Progenitor cell of endocrine pancreas (in vitro differentiated cells): ENCODE data around the gene SCP2D1. TPM values are rescaled to one million over a fixed set of nuclear protein-coding genes. Genes with fewer than 3 reads are reported as not detected.
"Not testable (repeated sequence)": the region's sequence is repeated elsewhere in the genome, so short reads cannot be mapped to it uniquely, and the experiment has no call there.

Experiments
- DNase-seq: peaks from one replicate; pipeline ENCODE4 v3.0.0; 2021; ENCODE audit warnings: low spot score; ENCODE audit not compliant: unreplicated experiment
- H3K27ac Mint-ChIP-seq: 2 replicates; pipeline ENCODE4 v1.8.0; 2021; ENCODE audit warnings: mild to moderate bottlenecking, moderate library complexity, mixed read lengths
- H3K27me3 Mint-ChIP-seq: 2 replicates; pipeline ENCODE4 v1.8.0; 2021; ENCODE audit warnings: mixed read lengths
- H3K36me3 Mint-ChIP-seq: 2 replicates; pipeline ENCODE4 v1.8.0; 2022; ENCODE audit warnings: mixed read lengths; ENCODE audit not compliant: insufficient read depth
- H3K4me1 Mint-ChIP-seq: 2 replicates; pipeline ENCODE4 v1.8.0; 2021; ENCODE audit warnings: low read depth, mixed read lengths
- H3K4me3 Mint-ChIP-seq: 2 replicates; pipeline ENCODE4 v1.8.0; 2021; ENCODE audit warnings: low read depth, mild to moderate bottlenecking, moderate library complexity, mixed read lengths
- H3K9me3 Mint-ChIP-seq: 2 replicates; pipeline ENCODE4 v1.8.0; 2021; ENCODE audit warnings: low read depth, mixed read lengths
- CTCF ChIP-seq: fragments of 200-600 bp; sonication (generic); IDR thresholded peaks from one replicate; pipeline ENCODE4 v1.5.0; 2021; ENCODE audit warnings: antibody characterized with exemption, mild to moderate bottlenecking; ENCODE audit not compliant: unreplicated experiment
- total RNA-seq: library from RNA; stranded (reverse); gene quantifications from 2 replicates; pipeline ENCODE4 v1.2.1, GENCODE V29; 2021

SCP2D1 gene
- total RNA-seq, 1 donor from 2014 or later, result not detected

GRCh38 chr20:18778690-18779392 lies 34.7 kb upstream of the SCP2D1 start:
- no peaks in the 10 kb centered on the region for H3K9me3 Mint-ChIP-seq
- no peaks in the 10 kb centered on the region for H3K4me1 Mint-ChIP-seq
- H3K27ac Mint-ChIP-seq, result no peak overlapping the region
- H3K4me3 Mint-ChIP-seq, result no peak overlapping the region
- no peaks in the 10 kb centered on the region for H3K36me3 Mint-ChIP-seq
- no peak for DNase-seq
- no peaks in the 10 kb centered on the region for H3K27me3 Mint-ChIP-seq
- TF ChIP-seq CTCF, result no peak

- Mint-ChIP-seq H3K36me3 (no peaks in the 10 kb centered on the region), H3K27ac (no peak overlapping the region), H3K27me3 (peaks cover under 1% of the 10 kb centered on the region), H3K9me3 (no peaks in the 10 kb centered on the region), H3K4me1 (no peaks in the 10 kb centered on the region), H3K4me3 (no peak overlapping the region)
- no peak for DNase-seq
- no peak for TF ChIP-seq CTCF
These were observed 33.0 kb upstream of the SCP2D1 start for GRCh38 chr20:18780385-18781130.

- no peaks in the 10 kb centered on the region for H3K36me3 Mint-ChIP-seq
- no peak overlapping the region for H3K27ac Mint-ChIP-seq
- no peak for TF ChIP-seq CTCF
- H3K4me3 Mint-ChIP-seq, result no peak overlapping the region
- no peak for DNase-seq
- no peaks in the 10 kb centered on the region for H3K4me1 Mint-ChIP-seq
- H3K9me3 Mint-ChIP-seq, result no peaks in the 10 kb centered on the region
- peaks cover 3% of the 10 kb centered on the region for H3K27me3 Mint-ChIP-seq
These were observed 32.1 kb upstream of the SCP2D1 start for GRCh38 chr20:18781509-18781908.

GRCh38 chr20:18783385-18783959 lies 30.1 kb upstream of the SCP2D1 start:
- Mint-ChIP-seq H3K27ac (no peak overlapping the region), H3K27me3 (peaks cover 11% of the 10 kb centered on the region), H3K36me3 (no peaks in the 10 kb centered on the region), H3K4me3 (no peak overlapping the region), H3K9me3 (peaks cover 8% of the 10 kb centered on the region), H3K4me1 (no peaks in the 10 kb centered on the region)
- TF ChIP-seq CTCF, result no peak
- DNase-seq, result no peak

- not testable (repeated sequence) for H3K4me1 Mint-ChIP-seq
These were observed 26.5 kb upstream of the SCP2D1 start for GRCh38 chr20:18787046-18787445.

More at GRCh38 chr20:18787046-18787445, 26.5 kb upstream of the SCP2D1 start:
- not testable (repeated sequence) for H3K27ac Mint-ChIP-seq, H3K4me3 Mint-ChIP-seq, H3K36me3 Mint-ChIP-seq, DNase-seq
- Mint-ChIP-seq H3K27me3 (peaks cover 44% of the 10 kb centered on the region), H3K9me3 (peaks cover 11% of the 10 kb centered on the region)
